Left hindlimb (tissue), 1 donor: Measurements from ENCODE around the gene ZFPL1.

Experiments used
- DNase-seq: peaks from one replicate; pipeline ENCODE4 v3.0.0-alpha.2; 2018

ZFPL1 gene

GRCh38 chr11:65096926-65097325 is 12.9 kb downstream of the ZFPL1 start:
- DNase-seq = no peak

- no peak for DNase-seq
Observed at GRCh38 chr11:65100674-65101350, 16.8 kb downstream of the ZFPL1 start.

GRCh38 chr11:65102142-65103095 is 18.4 kb downstream of the ZFPL1 start:
- no peak for DNase-seq

GRCh38 chr11:65103476-65103875 is 19.5 kb downstream of the ZFPL1 start:
- no peak for DNase-seq

GRCh38 chr11:65104628-65105027 is 20.6 kb downstream of the ZFPL1 start:
- DNase-seq = no peak

- DNase-seq = no peak
Observed at GRCh38 chr11:65107078-65107477, 23.1 kb downstream of the ZFPL1 start.

- DNase-seq = no peak
Observed at GRCh38 chr11:65107751-65108468, 23.9 kb downstream of the ZFPL1 start.

- no peak for DNase-seq
Observed at GRCh38 chr11:65108469-65109123, 24.6 kb downstream of the ZFPL1 start.

- DNase-seq = no peak
Observed at GRCh38 chr11:65109231-65110198, 25.5 kb downstream of the ZFPL1 start.

- DNase-seq = peak; percentile 84
Observed at GRCh38 chr11:65110354-65110861, 26.4 kb downstream of the ZFPL1 start.

- DNase-seq = no peak
Observed at GRCh38 chr11:65111159-65111743, 27.2 kb downstream of the ZFPL1 start.

GRCh38 chr11:65111744-65112545 is 27.9 kb downstream of the ZFPL1 start, which contains the start of gene TM7SF2:
Gene TM7SF2 (plus strand): TSS chr11:65111872. CDS start chr11:65112016, 144 bp downstream.
- peak; percentile 90 for DNase-seq

GRCh38 chr11:65112546-65113360 is 28.7 kb downstream of the ZFPL1 start:
- peak; percentile 41 for DNase-seq

- peak; percentile 26 for DNase-seq
Observed at GRCh38 chr11:65113361-65113756, 29.3 kb downstream of the ZFPL1 start.

- DNase-seq = peak; percentile 12
Observed at GRCh38 chr11:65113839-65114238, 29.8 kb downstream of the ZFPL1 start.

- DNase-seq = peak; percentile 3
Observed at GRCh38 chr11:65114538-65115171, 30.6 kb downstream of the ZFPL1 start.

- peak; percentile 22 for DNase-seq
Observed at GRCh38 chr11:65115361-65116082, 31.5 kb downstream of the ZFPL1 start.
